HG03139 (cell line): ENCODE results near the gene HES1.
"Not testable (repeated sequence)": the region's sequence is repeated elsewhere in the genome, so short reads cannot be mapped to it uniquely, and the experiment has no call there.

Experiments used
- ATAC-seq: cut with Tn5 transposase; IDR thresholded peaks from one replicate; pipeline ENCODE4 v1.9.1; 2021; ENCODE audit not compliant: unreplicated experiment

Gene HES1

GRCh38 chr3:194139814-194140391 is 4.0 kb downstream of the HES1 start:
- ATAC-seq = no peak

GRCh38 chr3:194140520-194141414 is 4.8 kb downstream of the HES1 start:
- no peak for ATAC-seq

DNA sequence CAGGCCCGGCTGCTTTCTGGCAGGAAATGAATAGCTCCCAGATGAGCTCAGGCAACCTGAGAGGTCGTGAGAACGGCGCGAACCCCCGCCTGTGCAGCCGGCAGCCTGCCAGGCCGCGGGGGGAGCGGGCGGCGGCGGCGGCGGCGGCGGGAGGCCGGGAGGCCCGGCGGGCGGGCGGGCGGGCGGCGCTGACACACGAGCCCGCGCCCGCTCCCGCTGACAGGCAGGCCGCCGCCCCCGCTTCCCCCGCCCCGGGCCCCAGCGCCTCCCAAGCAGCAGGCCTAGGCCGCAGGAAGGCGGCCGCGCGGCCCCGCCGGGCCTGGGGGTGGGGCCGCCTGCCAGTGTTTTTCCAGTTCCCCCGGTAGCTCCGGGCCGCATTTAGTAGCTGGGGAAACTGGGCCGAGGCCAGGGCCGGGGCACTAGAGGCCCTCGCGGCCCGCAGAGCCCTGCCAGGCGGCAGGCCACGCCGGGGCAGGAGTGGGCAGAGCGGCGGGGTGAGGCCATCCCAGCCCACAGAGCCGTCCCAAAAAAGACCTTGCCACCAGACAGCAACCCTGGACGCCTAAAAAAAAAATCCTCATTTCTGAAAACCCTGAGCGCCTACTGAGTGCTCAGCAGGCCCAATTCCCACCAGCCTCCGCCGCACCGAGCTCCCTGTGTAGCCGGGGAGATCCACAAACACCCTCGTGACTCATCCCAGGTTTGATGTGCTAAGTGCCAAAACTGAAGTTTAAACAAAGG is 5.6 kb downstream of the HES1 start:
- ATAC-seq = peak; percentile 33

- no peak for ATAC-seq
These were observed 6.4 kb downstream of the HES1 start for GRCh38 chr3:194142156-194142910.

- ATAC-seq = no peak
These were observed 9.8 kb downstream of the HES1 start for GRCh38 chr3:194145702-194146101.

DNA sequence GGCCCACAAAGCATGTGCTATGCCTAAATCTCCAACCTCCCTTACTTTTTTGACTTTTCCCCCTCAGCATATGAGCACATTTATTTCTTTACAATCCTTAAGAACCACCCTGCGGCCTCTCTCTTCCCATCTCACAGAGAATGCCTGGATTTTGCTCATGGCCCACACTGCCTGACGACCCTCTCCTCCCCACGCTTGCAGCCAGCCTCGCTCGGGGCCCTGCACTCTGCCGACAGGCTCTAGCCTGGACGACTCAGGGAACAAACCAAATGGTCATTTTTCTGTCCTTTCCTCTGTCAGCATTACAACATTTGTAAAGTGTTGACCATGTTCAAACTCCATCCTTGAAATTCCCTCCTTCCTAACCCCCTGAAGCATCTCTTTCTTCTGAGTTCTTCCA is 11.7 kb downstream of the HES1 start:
- no peak for ATAC-seq

DNA sequence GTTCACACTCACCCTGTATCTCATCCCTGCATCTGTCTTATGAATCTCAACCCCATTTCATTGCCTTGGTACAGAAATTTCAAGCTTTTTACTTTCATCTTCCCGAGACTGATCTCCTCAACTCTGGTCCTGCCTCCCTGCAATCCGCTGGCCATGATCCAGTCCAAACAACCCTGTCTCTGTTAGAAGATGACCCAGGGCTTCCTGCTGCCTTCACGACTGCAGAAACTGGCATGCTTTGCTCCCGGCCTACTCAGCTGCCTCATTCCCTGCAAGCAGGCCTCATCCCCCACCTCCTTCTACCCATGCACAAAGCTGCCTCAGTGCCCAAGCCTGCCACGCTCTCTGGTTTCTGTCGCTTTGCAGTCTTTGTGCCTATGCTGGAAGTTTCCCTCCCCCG is 12.4 kb downstream of the HES1 start:
- no peak for ATAC-seq

- ATAC-seq = no peak
These were observed 14.4 kb downstream of the HES1 start for GRCh38 chr3:194150252-194150934.

DNA sequence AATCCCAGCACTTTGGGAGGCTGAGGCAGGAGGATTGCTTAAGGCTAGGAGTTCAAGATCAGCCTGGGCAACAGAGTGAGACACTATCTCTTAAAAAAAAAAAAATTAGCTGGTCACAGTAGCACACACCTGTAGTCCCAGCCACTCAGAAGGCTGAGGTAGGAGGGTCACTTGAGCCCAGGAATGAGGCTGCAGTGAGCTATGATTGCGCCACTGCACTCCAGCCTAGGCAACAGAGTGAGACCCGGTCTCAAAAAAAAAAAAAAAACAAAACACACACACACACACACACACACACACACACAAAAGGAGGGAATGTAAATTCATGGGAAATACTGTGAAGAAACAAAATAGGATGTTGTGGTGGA is 15.0 kb downstream of the HES1 start:
- not testable (repeated sequence) for ATAC-seq

DNA sequence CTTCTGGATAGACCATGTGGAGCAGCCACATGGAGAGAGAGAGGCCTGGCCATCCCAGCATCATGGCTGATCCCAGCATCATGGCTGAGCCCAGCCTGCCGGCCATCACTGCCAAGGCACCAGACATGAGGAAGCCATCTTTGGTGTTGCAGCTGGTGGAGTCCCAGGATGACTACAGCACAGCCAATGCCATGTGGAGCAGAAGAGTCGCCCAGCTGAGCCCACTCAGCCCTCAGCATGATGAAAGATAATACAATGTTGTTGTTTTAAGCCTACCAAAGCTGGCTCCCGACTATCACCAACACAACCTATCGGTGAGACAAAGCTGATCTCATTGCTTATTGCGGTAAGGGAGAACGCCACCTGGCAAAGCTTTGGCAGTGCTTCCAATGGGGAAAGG is 18.4 kb downstream of the HES1 start:
- no peak for ATAC-seq

GRCh38 chr3:194156095-194156494 is 20.1 kb downstream of the HES1 start:
- ATAC-seq = no peak

DNA sequence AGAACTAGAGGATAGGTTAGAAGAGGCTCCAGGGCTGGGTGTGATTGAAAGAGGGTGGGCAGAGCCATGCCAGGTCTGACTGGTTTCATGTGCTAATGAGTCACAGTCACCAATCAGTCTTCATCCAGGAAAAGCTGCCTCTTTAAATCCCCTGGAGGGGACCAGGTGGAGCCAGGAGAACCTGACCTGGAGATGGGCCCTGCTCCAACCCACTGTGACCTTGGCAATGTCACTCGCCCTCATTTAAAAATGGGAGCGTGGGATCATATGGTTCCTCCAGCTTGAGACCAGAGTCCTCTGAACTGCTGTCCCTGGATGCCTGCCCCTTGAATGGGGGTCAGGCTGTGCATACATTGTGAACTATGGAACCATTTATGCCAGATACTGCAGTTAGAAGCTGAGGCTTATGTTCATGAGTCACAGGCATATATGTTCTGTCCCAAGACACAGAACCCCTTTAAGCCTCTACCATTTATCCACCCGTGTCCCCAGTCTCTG is 23.0 kb downstream of the HES1 start:
- ATAC-seq = no peak

DNA sequence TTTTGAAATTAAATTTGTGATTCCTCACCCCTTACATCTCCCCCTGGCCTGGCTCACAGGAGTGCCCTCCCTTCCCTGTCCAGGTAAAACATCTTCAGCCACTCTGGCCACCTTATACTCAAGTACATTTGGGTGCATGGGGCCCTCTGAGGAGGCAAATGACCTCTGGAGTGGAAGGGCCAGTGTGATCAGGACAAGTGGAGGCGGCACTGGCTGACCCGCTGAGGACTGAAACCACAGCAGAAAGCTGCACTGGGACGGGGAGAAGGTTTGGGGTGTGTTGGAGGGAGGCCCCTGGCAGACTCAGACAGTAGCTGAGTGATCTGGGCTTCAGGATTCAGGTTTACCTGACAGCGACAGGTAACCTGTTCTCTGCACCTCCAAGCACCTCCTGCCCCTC is 24.2 kb downstream of the HES1 start:
- no peak for ATAC-seq

DNA sequence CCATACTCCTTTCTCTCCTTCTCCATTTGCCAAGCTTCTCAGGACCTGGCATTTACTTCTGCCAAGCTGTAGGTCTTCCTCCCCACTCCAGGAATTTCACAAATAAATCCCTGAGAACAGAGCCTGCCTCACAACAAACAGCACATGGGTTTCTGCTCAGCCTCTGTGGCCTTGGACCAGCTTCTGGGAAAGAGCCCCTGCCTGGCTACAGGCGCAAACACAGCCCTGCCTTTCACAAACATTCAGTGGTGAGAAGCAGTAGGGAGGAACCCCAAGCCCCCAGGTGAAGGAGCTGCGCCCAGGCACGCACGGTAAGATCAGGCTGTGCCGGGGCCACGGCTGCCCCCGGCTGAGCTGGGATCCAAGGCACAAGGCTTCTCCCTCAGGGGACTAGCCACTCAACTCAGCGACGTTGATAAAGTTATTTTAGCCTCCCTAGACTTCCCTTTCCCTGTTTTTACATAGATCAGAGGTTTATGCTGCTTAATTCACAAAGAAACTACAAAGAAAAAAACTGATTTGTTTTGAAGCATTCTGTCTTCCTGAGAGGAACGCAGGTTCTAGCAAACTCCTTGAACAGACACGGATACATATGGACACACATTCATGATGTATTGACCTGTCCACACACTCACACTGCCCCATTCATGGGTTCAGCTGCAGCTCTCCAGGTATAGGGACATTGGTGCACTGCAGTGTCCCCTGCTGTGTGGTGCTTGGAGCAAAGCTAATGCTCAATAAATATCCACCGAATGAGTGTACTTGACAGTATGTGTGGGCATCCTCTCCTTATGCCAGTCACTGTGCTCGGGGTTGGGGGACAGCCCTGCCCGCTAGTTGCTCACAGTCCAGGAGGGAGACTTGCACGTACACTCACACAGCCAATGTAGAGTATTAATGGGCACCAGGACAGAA is 25.4 kb downstream of the HES1 start:
- ATAC-seq = no peak

DNA sequence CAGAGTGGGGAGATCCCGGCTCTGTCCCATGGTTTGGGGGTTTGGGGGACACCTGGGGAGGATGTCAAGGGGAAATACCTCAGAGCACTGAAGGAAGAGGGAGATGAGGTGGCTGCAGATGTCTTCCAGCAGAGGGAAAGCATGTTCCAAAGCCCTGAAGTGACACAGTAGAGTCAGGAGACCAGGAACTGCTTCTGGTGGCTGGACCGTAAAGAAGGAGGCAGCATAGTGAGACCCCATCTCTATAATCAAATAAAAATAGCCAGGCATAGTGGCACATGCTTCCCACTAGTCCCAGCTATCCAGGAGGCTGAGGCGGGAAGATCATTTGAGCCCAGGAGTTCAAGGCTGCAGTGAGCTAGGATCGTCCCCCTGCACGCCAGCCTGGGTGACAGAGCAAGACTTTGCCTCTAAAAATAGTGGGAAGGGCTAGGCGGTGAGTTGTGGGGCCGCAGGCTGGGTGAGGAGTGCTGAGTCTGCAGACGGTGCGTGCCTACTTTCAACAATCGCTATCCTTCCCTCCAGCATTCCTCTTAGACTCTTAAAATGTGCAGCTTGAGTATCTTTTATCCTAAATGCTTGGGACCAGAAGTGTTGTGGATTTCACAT is 26.2 kb downstream of the HES1 start:
- no peak for ATAC-seq

GRCh38 chr3:194162817-194163584 is 27.1 kb downstream of the HES1 start:
- ATAC-seq = no peak

DNA sequence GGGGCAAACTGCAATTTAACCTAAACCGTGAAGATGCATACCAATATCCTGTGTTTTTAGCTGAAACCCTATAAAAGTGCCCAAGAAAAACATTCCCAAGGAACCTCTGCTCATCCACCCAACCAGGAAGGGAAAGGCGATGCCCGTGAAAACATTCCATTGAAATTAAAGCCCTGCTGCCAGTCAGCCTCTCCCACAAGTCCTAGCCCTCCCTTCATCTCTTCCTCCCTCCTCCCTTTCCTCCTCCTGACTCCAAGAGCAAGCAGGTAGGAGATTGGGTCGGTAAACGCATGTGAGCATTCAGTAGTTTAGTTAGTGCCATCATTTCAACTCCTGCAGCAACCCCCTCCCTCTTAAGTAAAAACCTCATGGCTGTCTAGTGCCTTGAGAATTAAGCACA is 27.7 kb downstream of the HES1 start:
- no peak for ATAC-seq

DNA sequence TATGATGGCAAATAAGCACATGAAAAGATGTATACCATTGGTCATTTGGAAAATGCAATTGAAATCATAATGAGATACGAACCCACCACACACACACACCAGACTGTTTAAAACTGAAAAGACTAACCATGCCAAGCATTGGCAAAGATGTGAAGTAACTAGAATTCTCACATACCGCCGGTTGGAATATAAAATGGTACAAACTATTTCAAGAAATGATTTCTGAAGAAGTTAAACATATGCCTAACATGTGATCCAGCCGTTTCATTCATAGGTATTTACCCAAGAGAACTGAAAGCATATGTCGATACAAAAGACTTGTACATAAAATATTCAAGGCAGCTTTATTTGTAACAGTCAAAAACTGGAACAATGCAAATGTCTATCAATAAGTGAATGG is 28.9 kb downstream of the HES1 start:
- no peak for ATAC-seq
